GM12878 (cell line): ENCODE results near the gene PLAC1. TPM values are rescaled to one million over a fixed set of nuclear protein-coding genes. Genes with fewer than 3 reads are reported as not detected.

Experiments used
- ATAC-seq: fragments of 200-7000 bp; cut with Tn5 transposase; 3 replicates; pipeline ENCODE4 v1.9.1; 2020; ENCODE audit warnings: mild to moderate bottlenecking, moderate library complexity
- BruUV-seq: library from RNA; stranded (reverse); fragments of 400-500 nt; replicated peaks from 2 replicates; lab custom pipeline; 2021; lab: Mats Ljungman, UMichigan
- CTCF ChIA-PET: fragments of 300-600 bp; sonication (Branson Sonifier 250); formaldehyde crosslinking; extraction: SDS; loops from one replicate; lab custom pipeline; 2021; ENCODE audit warnings: inconsistent platforms; lab: Yijun Ruan, JAX
- POLR2A ChIA-PET: fragments of 350-600 bp; formaldehyde crosslinking; extraction: SDS; loops from one replicate; lab custom pipeline; 2021; ENCODE audit warnings: inconsistent platforms; lab: Charles Lee
- RAD21 ChIA-PET: fragments of 300-600 bp; sonication (Branson Sonifier 250); formaldehyde crosslinking; loops from one replicate; lab custom pipeline; 2023; ENCODE audit warnings: antibody characterized with exemption; ENCODE audit not compliant: unreplicated experiment; lab: Charles Lee
- SMC1A ChIA-PET: fragments of 300-600 bp; sonication (Branson Sonifier 250); formaldehyde crosslinking; loops from one replicate; lab custom pipeline; 2023; ENCODE audit not compliant: unreplicated experiment, uncharacterized antibody; lab: Charles Lee
- DNase-seq: peaks from one replicate; pipeline ENCODE4 v3.0.0-alpha.2; 2011; ENCODE audit warnings: low read depth, low spot score
- FAIRE-seq: peaks from 3 replicates; lab custom pipeline; 2011; peaks lifted over from hg19 to GRCh38; lab: Jason Lieb, UNC
- H2AFZ ChIP-seq: 2 replicates; pipeline ENCODE4 v1.6.0; 2011; ENCODE audit warnings: low read depth, low read length, control low read depth; ENCODE audit not compliant: control insufficient read depth
- H3K27ac ChIP-seq: 2 replicates; pipeline ENCODE4 v1.5.1; 2011; ENCODE audit warnings: control low read depth; ENCODE audit not compliant: control insufficient read depth, insufficient read depth
- H3K27me3 ChIP-seq, 2 experiments: replicated peaks in 1 of 2; 2 replicates each; pipeline versions ENCODE4 v1.6.0 to v1.6.1; 2011; ENCODE audit warnings: low read length in 1 of 2; ENCODE audit not compliant: control insufficient read depth in 2 of 2, insufficient read depth in 2 of 2
- H3K36me3 ChIP-seq, 2 experiments: 2 replicates each; pipeline ENCODE4 v1.5.1; 2011; ENCODE audit warnings: low read length in 1 of 2; ENCODE audit not compliant: control insufficient read depth in 2 of 2, insufficient read depth in 2 of 2
- H3K4me1 ChIP-seq: 2 replicates; pipeline ENCODE4 v1.6.1; 2011; ENCODE audit warnings: mild to moderate bottlenecking, low read length, moderate library complexity, mixed read lengths; ENCODE audit not compliant: control insufficient read depth, insufficient read depth
- H3K4me2 ChIP-seq: 2 replicates; pipeline ENCODE4 v1.6.0; 2011; ENCODE audit warnings: control low read depth; ENCODE audit not compliant: control insufficient read depth, insufficient read depth
- H3K4me3 ChIP-seq: fragments of 200-600 bp; sonication (generic); 2 replicates; pipeline ENCODE4 v1.5.1; 2016
- H3K79me2 ChIP-seq: 2 replicates; pipeline ENCODE4 v1.6.0; 2011; ENCODE audit warnings: low read length; ENCODE audit not compliant: control insufficient read depth, insufficient read depth
- H3K9ac ChIP-seq: 2 replicates; pipeline ENCODE4 v1.8.0; 2011; ENCODE audit warnings: low read length, control low read depth, mixed read lengths; ENCODE audit not compliant: control insufficient read depth, insufficient read depth
- H3K9me3 ChIP-seq: replicated peaks from 3 replicates; pipeline ENCODE4 v1.5.1; 2011; ENCODE audit warnings: mild to moderate bottlenecking, low read length; ENCODE audit not compliant: control insufficient read depth, insufficient read depth
- H4K20me1 ChIP-seq: 2 replicates; pipeline ENCODE4 v1.6.0; 2011; ENCODE audit not compliant: control insufficient read depth, insufficient read depth
- ASH2L ChIP-seq: fragments of 300-600, 200-600 bp; sonication (generic); IDR thresholded peaks from 2 replicates; pipeline ENCODE4 v1.6.1; 2017; ENCODE audit warnings: low read depth, mild to moderate bottlenecking, borderline replicate concordance
- CHD4 ChIP-seq: fragments of 200-600 bp; sonication (generic); IDR thresholded peaks from 2 replicates; pipeline ENCODE4 v1.6.1; 2016; ENCODE audit warnings: mild to moderate bottlenecking
- ESRRA ChIP-seq: IDR thresholded peaks from 2 replicates; pipeline ENCODE4 v1.6.1; 2012; ENCODE audit warnings: mild to moderate bottlenecking, low read length, improper control_type of control experiment
- HDAC2 ChIP-seq: fragments of 200-600 bp; sonication (generic); IDR thresholded peaks from 2 replicates; pipeline ENCODE4 v1.6.1; 2017
- IRF3 ChIP-seq: fragments of 450-650 bp; IDR thresholded peaks from 2 replicates; pipeline ENCODE4 v1.6.1; 2014; ENCODE audit warnings: mild to moderate bottlenecking
- MLLT1 ChIP-seq: fragments of 450-650 bp; IDR thresholded peaks from 2 replicates; pipeline ENCODE4 v1.6.1; 2016; ENCODE audit warnings: mild to moderate bottlenecking
- NKRF ChIP-seq: fragments of 450-650 bp; conservative IDR thresholded peaks from 2 replicates; pipeline ENCODE4 v1.6.1; 2017; ENCODE audit warnings: mild to moderate bottlenecking, moderate library complexity
- NR2C1 ChIP-seq: fragments of 450-650 bp; IDR thresholded peaks from 2 replicates; pipeline ENCODE4 v1.6.1; 2017; ENCODE audit warnings: antibody characterized with exemption, mild to moderate bottlenecking, moderate library complexity
- PAX5 ChIP-seq: IDR thresholded peaks from 2 replicates; pipeline ENCODE4 v1.6.1; 2011; ENCODE audit warnings: low read depth, low read length, borderline replicate concordance
- PAX8 ChIP-seq: fragments of 450-650 bp; IDR thresholded peaks from 2 replicates; pipeline ENCODE4 v1.6.1; 2017; ENCODE audit warnings: mild to moderate bottlenecking, moderate library complexity
- RB1 ChIP-seq: fragments of 450-650 bp; formaldehyde crosslinking; IDR thresholded peaks from 2 replicates; pipeline ENCODE4 v1.6.1; 2017; ENCODE audit warnings: mild to moderate bottlenecking, borderline replicate concordance
- RCOR1 ChIP-seq: conservative IDR thresholded peaks from 2 replicates; pipeline ENCODE4 v1.6.1; 2012; ENCODE audit warnings: low read depth, low read length, improper control_type of control experiment
- SMAD5 ChIP-seq: IDR thresholded peaks from 2 replicates; pipeline ENCODE4 v1.6.1; 2016; ENCODE audit warnings: antibody characterized with exemption, low read depth
- SMARCA5 ChIP-seq: fragments of 450-650 bp; IDR thresholded peaks from 2 replicates; pipeline ENCODE4 v1.6.1; 2017; ENCODE audit warnings: mild to moderate bottlenecking
- STAT3 ChIP-seq: IDR thresholded peaks from 2 replicates; pipeline ENCODE4 v1.6.1; 2011; ENCODE audit warnings: low read depth, low read length, improper control_type of control experiment
- ZNF217 ChIP-seq: fragments of 450-650 bp; IDR thresholded peaks from 2 replicates; pipeline ENCODE4 v1.6.1; 2017; ENCODE audit warnings: antibody characterized with exemption, mild to moderate bottlenecking
- WGBS: methylation state at CpG from one replicate; pipeline ENCODE4 v1.1.6; 2016; ENCODE audit warnings: low lambda C conversion rate; ENCODE audit not compliant: insufficient replicate concordance, insufficient coverage; ENCODE audit errors: missing lambda C conversion rate; 5-methylcytosine and 5-hydroxymethylcytosine counted together
- in situ Hi-C: fragments of 300-500 bp; cut with MboI; formaldehyde crosslinking; loops from 9 replicates; pipeline ENCODE4 v1.14.3; 2018; ENCODE audit warnings: mixed read lengths
- intact Hi-C: fragments of 100-400 bp; cut with micrococcal nuclease; formaldehyde crosslinking; loops from one replicate; pipeline ENCODE4 v1.14.2; 2022; ENCODE audit not compliant: unreplicated experiment
- polyA plus RNA-seq, 11 experiments: library from polyadenylated mRNA; depleted of rRNA in 4 of 11; unstranded in 6 of 11; stranded (reverse) in 5 of 11; fragments of >200 nt; fragmentation: Nextera tagmentation in 4 of 11; fragmentation: Illumina TruSeq in 1 of 11; extraction: Ambion mirVana in 4 of 11; extraction: Trizol in 1 of 11; gene quantifications; 1 replicate in 1 of 11; 2 replicates in 10 of 11; pipeline versions ENCODE4 v1.2.1 to v1.2.3, GENCODE V29; 2011 to 2016; ENCODE audit warnings: inconsistent platforms in 2 of 11, missing spikeins in 2 of 11, low read depth in 1 of 11
- total RNA-seq, 4 experiments: library from RNA; depleted of rRNA in 3 of 4; stranded (reverse); fragments of >200 nt in 3 of 4; fragmentation: Illumina TruSeq in 1 of 4; extraction: Trizol in 1 of 4; gene quantifications; 2 replicates each; pipeline versions ENCODE4 v1.2.1 to v1.2.3, GENCODE V29; 2013 to 2021

PLAC1 gene
- total and polyA plus RNA-seq, 10 of the 15 experiments (the other 5 are each of a cell fraction or from before 2014, with no cell fraction given) = 0.05 to 0.42 (median 0.17) TPM; not detected in 5

- POLR2A ChIA-PET = no interaction called here
- no peaks in the 10 kb centered on the region for H3K4me1 ChIP-seq
- in situ Hi-C loops = no loop called here
- intact Hi-C loops = no loop called here
- no peak overlapping the region for H2AFZ ChIP-seq
- no peak overlapping the region for H3K4me2 ChIP-seq
- DNase-seq = no peak
- no peaks in the 10 kb centered on the region for H4K20me1 ChIP-seq
- no peaks in the 10 kb centered on the region for H3K36me3 ChIP-seq
- no peak overlapping the region for H3K9ac ChIP-seq
- H3K9me3 ChIP-seq = no peaks in the 10 kb centered on the region
- no peak overlapping the region for H3K27ac ChIP-seq
- BruUV-seq = no TSS peak
- FAIRE-seq = no peak
- RAD21 ChIA-PET = no interaction called here
- H3K4me3 ChIP-seq = no peak overlapping the region
- ATAC-seq = no peak
- H3K27me3 ChIP-seq = no peaks in the 10 kb centered on the region
- TF ChIP-seq CHD4 (no peak), ASH2L (no peak), PAX8 (no peak), NR2C1 (no peak)
- CTCF ChIA-PET = no interaction called here
- H3K79me2 ChIP-seq = no peaks in the 10 kb centered on the region
- SMC1A ChIA-PET = interaction anchor here (0.6 kb wide), 1 partner anchor 206 kb away, joined by 3 read pairs; no protein-coding TSS in a partner anchor
- WGBS = 50% methylated on average over 6 of the region's 6 CpGs
These were observed 128.8 kb downstream of the PLAC1 start for GRCh38 chrX:134529481-134529880.

- Histone ChIP-seq H3K4me3 (no peak overlapping the region), H3K9ac (no peak overlapping the region), H3K27me3 (no peaks in the 10 kb centered on the region), H3K9me3 (no peaks in the 10 kb centered on the region), H3K4me1 (no peaks in the 10 kb centered on the region), H3K27ac (no peak overlapping the region), H3K36me3 (no peaks in the 10 kb centered on the region), H2AFZ (no peak overlapping the region), H3K79me2 (no peaks in the 10 kb centered on the region), H4K20me1 (no peaks in the 10 kb centered on the region), H3K4me2 (no peak overlapping the region)
- FAIRE-seq = no peak
- CTCF ChIA-PET = no interaction called here
- no peak for DNase-seq
- in situ Hi-C loops = no loop called here
- ATAC-seq = peak; percentile 48
- BruUV-seq = no TSS peak
- intact Hi-C loops = no loop called here
- POLR2A ChIA-PET = no interaction called here
- SMC1A ChIA-PET = interaction anchor here (0.6 kb wide), 1 partner anchor 206 kb away, joined by 3 read pairs; no protein-coding TSS in a partner anchor
- RAD21 ChIA-PET = no interaction called here
- 3% methylated on average over 3 of the region's 3 CpGs for WGBS
- TF ChIP-seq ZNF217 = no peak
- TF ChIP-seq RCOR1 = no peak
- no peak for TF ChIP-seq ESRRA
- TF ChIP-seq SMAD5 = no peak
- TF ChIP-seq NKRF = no peak
- no peak for TF ChIP-seq STAT3
- TF ChIP-seq MLLT1 = no peak
- TF ChIP-seq RB1 = no peak
- TF ChIP-seq HDAC2 = no peak
- TF ChIP-seq IRF3 = no peak
- no peak for TF ChIP-seq PAX5
- TF ChIP-seq SMARCA5 = no peak
These were observed 129.3 kb downstream of the PLAC1 start for GRCh38 chrX:134528960-134529359.
